SHP77 treated with DMSO at 0.1 percent for 48 hours (cell line): ENCODE data around the gene DCTN5.
"Not testable (repeated sequence)": the region's sequence is repeated elsewhere in the genome, so short reads cannot be mapped to it uniquely, and the experiment has no call there.

Experiments
- DNase-seq: peaks from one replicate; lab custom pipeline; 2025; lab: John Stamatoyannopoulos, UW

The DCTN5 gene

GRCh38 chr16:23640931-23641765, at the start of gene DCTN5, which contains the start of gene PALB2:
TSS of gene DCTN5 (plus strand) at chr16:23641466. CDS start at chr16:23641543, 77 bp downstream.
TSS of gene PALB2 (minus strand) at chr16:23641310. CDS start at chr16:23641157, 153 bp downstream.
- peak; percentile 24 for DNase-seq

- DNase-seq = no peak
These were observed 47.1 kb upstream of the DCTN5 start for GRCh38 chr16:23594186-23594585.

- no peak for DNase-seq
These were observed 45.9 kb upstream of the DCTN5 start for GRCh38 chr16:23595246-23595950.

- DNase-seq = peak; percentile 12
These were observed 45.1 kb upstream of the DCTN5 start, which contains the start of gene NDUFAB1 for GRCh38 chr16:23595951-23596720. TSS of gene NDUFAB1 (minus strand) at chr16:23596316. CDS start at chr16:23596290, 26 bp downstream.

DNA sequence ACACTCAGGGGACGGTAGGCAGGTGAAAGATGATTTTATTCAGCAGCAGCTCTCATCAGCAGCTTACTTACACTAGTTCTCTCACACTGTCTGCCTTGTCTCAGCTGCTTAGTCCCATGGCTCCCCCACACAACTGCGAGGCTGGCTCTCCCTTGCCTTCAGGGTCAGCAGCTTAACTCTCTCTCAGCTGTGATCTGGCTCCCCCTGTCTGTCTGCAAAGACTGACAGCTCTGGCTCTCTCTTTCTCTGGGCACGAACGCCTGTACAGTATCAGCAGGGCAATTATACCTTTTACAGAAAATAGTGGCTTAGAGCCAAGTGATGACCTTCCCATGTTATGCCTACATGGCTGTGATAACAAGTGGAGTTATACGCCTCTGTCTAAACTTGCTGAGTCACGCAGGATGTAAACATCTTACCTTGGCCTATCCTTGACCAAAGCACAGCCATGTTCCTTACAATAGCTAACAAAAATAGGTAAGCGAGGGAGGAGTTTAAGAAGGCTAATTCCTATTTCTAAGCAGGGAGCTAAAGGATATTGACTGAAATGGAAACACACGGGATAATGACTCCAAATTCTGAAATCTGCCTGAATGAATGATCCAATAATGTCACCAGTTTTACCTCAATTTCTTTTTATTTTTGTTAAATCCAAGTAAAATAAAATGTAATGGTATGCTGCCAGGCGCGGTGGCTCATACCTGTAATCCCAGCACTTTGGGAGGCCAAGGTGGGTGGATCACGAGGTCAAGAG, 44.1 kb upstream of the DCTN5 start:
- no peak for DNase-seq

- DNase-seq = no peak
These were observed 33.5 kb upstream of the DCTN5 start for GRCh38 chr16:23607726-23608125.

- no peak for DNase-seq
These were observed 33.1 kb upstream of the DCTN5 start for GRCh38 chr16:23608194-23608593.

- no peak for DNase-seq
These were observed 31.3 kb upstream of the DCTN5 start for GRCh38 chr16:23609929-23610328.

GRCh38 chr16:23610905-23611304, 30.4 kb upstream of the DCTN5 start:
- not testable (repeated sequence) for DNase-seq

DNA sequence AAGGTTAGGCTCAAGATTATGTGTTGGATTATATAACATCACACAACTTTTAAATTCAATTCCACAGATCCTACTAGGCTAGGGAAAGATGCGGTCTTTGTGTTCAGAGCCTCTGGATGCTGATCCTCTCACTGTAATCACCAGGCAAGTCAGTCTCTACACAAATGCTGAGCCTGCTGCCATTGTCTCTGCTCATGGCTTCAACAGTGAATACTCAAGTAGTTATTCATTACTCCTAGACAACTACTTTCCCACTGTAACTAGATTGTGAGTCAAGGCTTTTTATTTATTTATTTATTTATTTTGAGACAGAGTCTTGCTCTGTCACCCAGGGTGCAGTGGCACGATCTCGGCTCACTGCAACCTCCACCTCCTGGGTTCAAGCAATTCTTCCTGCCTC, 29.3 kb upstream of the DCTN5 start:
- no peak for DNase-seq

- DNase-seq = no peak
These were observed 25.5 kb upstream of the DCTN5 start for GRCh38 chr16:23615805-23616204.

GRCh38 chr16:23624092-23624491, 17.2 kb upstream of the DCTN5 start:
- no peak for DNase-seq

GRCh38 chr16:23629516-23629915, 11.8 kb upstream of the DCTN5 start:
- DNase-seq = no peak

- DNase-seq = not testable (repeated sequence)
These were observed 9.4 kb upstream of the DCTN5 start for GRCh38 chr16:23631874-23632273.

GRCh38 chr16:23634461-23635036, 6.7 kb upstream of the DCTN5 start:
- DNase-seq = no peak

DNA sequence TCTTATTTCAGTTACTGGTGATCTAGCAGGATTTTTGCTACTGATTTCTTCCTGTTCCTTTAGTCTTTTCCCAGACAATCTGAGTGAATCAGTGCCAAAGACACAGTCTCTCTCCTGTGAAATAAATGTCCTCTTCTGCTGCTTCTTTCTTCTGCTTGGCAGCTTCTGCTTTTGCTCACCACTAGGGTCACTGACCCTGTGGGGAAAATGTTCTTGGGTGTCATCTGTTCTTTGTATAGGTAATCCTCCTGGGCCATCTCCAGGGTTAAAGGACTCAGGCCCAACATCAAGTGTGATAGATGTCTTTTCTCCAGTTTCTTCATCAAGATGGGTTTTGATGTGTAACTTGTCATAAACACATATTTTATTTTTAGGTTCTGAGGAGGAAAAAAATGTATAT, 5.3 kb upstream of the DCTN5 start:
- DNase-seq = no peak

GRCh38 chr16:23640615-23640930, 693 bp upstream of the DCTN5 start:
- no peak for DNase-seq

GRCh38 chr16:23642246-23642774, 1.0 kb downstream of the DCTN5 start:
- no peak for DNase-seq

DNA sequence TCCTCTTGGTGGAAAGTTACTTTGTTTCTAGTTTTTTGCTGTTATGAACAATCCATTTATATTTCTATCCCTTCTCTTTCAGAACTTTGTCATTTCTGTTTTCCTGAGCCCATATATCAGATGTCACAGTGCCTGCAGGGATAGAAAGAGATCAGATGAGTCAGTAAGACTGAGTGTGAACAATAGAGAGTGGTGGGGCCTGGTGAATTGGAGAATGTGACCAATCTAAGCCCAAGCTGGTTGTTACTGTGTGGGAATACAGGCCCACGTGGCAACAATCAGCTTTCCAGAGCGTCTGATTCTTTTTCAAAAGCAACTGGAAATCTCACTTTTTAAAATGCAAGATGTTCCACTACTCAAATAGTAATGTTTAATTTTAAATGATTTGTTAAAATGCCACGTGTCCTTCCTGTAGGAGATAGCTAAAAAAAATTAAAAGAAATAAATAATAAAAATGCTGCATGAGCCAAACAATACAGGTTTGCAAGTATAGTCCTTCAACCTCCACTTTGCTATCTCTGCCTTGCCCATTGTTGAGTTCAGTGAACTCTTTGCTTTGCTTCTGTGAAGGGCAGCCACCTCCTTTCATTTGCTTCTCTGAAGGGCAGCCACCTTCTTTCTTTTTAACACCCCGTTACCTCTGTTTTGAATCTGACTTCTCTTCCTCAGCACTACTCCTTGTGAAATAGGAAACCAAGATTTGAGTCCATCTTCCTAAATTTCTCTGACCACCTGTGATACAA, 9.6 kb downstream of the DCTN5 start:
- DNase-seq = no peak

GRCh38 chr16:23651943-23652468, 10.7 kb downstream of the DCTN5 start:
- no peak for DNase-seq
